Astrocyte of the cerebellum (primary cell): ENCODE results near the gene NID2.

ENCODE experiments used
- DNase-seq: peaks from one replicate; pipeline ENCODE4 v3.0.0-alpha.2; 2011; ENCODE audit warnings: low read depth
- H3K4me3 ChIP-seq: 2 replicates; pipeline ENCODE4 v1.5.1; 2011; ENCODE audit warnings: mild to moderate bottlenecking, low read depth, low read length, moderate library complexity
- in situ Hi-C: cut with HindIII; loops from 2 replicates; pipeline ENCODE4 v1.10.0; 2017; ENCODE audit warnings: low sequenced_read_pairs
- TF ChIP-seq, protein P1 (sequence below): IDR thresholded peaks from 2 replicates; pipeline ENCODE4 v1.5.1; 2012; ENCODE audit warnings: low read length, low read depth, moderate library complexity, mild to moderate bottlenecking; ENCODE audit errors: missing control alignments

The NID2 gene

DNA sequence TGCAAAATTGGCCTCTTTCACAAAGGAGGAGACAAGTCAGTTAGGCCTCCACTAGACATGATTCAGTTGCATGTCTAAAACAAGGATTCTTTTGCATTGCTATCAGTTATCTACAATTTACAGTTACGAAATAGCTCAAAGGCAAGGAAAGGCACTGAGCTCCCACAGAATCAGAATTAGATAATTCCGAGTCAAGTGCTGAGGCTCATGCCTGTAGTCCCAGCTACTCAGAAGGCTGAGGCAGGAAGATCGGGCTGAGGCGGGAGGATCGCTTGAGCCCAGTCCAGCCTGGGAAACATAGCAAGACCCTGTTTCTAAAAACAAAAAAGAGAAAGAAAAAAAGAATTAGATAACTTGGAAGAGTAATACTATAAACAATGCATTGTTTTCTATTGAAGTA, 91.8 kb downstream of the NID2 start:
- no peak for DNase-seq
- TF ChIP-seq, protein P1, sequence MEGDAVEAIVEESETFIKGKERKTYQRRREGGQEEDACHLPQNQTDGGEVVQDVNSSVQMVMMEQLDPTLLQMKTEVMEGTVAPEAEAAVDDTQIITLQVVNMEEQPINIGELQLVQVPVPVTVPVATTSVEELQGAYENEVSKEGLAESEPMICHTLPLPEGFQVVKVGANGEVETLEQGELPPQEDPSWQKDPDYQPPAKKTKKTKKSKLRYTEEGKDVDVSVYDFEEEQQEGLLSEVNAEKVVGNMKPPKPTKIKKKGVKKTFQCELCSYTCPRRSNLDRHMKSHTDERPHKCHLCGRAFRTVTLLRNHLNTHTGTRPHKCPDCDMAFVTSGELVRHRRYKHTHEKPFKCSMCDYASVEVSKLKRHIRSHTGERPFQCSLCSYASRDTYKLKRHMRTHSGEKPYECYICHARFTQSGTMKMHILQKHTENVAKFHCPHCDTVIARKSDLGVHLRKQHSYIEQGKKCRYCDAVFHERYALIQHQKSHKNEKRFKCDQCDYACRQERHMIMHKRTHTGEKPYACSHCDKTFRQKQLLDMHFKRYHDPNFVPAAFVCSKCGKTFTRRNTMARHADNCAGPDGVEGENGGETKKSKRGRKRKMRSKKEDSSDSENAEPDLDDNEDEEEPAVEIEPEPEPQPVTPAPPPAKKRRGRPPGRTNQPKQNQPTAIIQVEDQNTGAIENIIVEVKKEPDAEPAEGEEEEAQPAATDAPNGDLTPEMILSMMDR: no peak
- in situ Hi-C loops: no loop called here
- no peak overlapping the region for H3K4me3 ChIP-seq

DNA sequence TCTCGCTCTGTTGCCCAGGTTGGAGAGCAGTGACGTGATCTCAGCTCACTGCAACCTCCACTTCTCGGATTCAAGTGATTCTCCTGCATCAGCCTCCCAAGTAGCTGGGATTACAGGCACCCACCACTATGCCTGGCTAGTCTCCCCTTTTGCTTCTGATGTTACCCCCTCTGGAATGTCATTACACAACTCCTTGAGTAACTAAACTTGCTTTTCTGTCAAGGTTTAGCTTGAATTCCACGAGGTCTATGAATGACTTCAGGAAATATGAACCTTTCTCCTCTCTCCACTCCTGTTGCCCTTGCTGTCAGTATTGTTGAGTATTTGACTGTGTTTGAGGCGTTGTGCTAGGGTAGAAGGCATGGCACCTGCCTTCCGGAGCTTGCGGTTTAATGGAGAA, 96.3 kb downstream of the NID2 start:
- in situ Hi-C loops: no loop called here
- no peak for DNase-seq
- TF ChIP-seq, protein P1: no peak

DNA sequence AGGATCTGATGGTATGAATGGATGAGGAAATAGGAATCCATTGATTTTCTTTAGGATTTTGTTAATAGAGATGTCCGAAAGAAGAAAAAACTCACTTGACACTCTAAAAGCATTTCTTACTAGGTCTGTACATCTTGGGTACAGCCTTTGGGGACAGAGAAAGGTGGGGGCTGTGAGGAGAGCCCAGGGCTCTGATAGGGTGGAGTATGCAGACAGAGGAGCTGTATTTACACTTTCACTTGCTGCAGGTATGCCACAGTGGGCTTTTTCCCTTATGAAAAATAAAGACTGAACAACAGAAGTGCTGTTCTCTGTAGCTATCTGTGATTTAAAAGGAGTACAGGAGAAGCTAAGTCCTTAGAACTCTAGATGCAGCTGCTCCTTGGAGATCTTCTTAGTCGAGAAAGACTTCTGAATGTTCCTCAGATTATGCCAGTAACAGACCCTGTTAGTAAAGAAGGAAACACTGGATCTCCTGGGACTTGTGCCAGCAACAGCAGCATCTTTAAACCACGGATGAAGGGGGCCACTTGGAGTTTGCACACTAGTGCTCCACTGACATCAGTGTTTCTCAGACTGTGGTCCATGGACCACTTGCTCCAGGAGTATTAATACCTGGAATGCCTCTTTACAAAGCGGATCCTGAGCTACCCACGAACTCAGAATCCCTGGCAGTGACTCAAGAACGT, 98.9 kb downstream of the NID2 start:
- H3K4me3 ChIP-seq: no peak overlapping the region
- TF ChIP-seq, protein P1: no peak
- no peak for DNase-seq
- in situ Hi-C loops: no loop called here

More for the DNA sequence above, 96.3 kb downstream of the NID2 start:
- H3K4me3 ChIP-seq: no peak overlapping the region

DNA sequence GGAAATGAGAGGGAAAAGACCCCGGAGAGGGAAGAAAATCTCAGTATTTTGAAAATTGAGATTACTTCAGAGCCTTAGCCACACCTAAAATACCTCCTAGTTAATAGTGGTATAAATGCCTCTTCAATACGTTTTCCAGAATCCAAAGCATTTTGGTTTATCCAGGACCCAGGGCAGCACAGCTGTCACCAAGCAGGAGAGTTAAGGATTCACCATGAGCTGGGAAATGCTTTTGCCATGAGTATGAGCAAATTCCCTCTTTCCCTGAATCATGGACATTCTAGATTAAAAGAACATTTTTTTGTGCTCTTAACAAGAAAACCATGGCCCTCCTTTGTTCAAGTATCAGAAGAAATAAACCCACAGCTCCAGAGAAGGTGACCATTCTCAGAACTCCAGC, 101.3 kb downstream of the NID2 start:
- no peak for DNase-seq
- H3K4me3 ChIP-seq: no peak overlapping the region
- TF ChIP-seq, protein P1: no peak
- in situ Hi-C loops: no loop called here

DNA sequence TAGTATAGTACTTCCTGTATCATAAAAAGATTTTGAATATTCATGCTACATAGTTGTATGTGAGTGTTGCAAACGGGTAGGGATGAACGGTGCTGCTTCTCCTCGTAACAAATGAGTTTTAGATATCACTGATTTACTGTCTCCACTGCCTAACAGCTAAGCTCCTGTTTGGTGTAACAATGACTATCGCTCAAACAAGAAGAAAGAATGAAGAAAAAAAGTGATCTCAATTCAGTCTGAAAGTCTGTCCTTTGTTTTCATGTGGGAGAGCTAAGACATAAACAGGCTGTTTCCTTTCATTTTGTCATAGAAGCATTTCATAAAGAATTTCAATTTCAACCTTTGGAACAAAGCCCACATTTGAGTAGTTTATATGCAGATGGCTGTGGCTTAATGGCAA, 105.6 kb downstream of the NID2 start:
- TF ChIP-seq, protein P1: no peak
- in situ Hi-C loops: no loop called here
- no peak for DNase-seq
- H3K4me3 ChIP-seq: no peak overlapping the region

DNA sequence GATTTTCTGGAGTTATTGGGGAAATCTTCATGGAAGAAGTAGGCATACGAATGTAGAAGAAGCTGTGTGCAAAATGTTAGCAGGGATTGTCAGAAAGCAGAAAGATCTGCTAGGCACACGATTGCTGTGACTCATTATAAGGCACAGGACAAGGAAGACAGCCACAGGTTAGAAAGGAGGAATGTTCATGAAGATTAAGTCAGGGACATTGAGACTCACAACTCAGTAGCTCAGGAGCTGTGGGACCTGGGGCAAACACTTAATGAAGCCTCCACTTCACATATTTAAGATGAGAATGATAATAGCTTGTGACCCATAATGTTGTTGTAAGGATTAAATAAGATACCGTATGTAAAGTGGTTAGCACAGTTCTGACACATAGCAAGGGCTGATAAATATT, 106.1 kb downstream of the NID2 start:
- DNase-seq: no peak
- in situ Hi-C loops: no loop called here
- TF ChIP-seq, protein P1: no peak
- no peak overlapping the region for H3K4me3 ChIP-seq
